ENCODE data around the gene VSIR.
A peak's percentile ranks its signal among the peaks of the same experiment; 100 is the strongest.

VSIR gene

DNA sequence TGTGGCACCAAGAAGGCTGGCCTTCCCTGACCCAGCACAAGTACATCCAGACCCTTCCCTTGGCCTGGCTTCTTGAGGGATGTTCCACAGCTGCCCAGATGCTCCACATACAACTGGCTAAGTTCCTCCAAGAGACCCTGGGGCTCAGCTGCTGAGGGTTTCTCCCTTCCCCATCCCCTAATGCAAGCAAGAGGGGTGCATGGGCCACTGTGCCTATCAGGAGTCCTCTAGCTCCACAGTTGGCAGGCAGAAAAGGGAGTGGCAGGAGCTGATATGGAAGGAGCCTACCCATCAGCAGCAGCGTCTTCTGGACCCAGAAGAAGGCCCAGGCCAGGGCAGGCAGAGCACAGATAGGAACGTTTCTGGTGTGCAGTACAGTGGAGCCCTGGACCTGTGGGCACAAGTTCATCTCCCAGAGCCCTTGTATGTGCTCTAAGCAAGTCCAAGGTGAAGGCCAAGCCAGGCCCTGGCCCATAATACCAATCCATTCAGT, 26.2 kb downstream of the VSIR start:
- DNase-seq (ENCODE audit: low read depth), result no peak

DNA sequence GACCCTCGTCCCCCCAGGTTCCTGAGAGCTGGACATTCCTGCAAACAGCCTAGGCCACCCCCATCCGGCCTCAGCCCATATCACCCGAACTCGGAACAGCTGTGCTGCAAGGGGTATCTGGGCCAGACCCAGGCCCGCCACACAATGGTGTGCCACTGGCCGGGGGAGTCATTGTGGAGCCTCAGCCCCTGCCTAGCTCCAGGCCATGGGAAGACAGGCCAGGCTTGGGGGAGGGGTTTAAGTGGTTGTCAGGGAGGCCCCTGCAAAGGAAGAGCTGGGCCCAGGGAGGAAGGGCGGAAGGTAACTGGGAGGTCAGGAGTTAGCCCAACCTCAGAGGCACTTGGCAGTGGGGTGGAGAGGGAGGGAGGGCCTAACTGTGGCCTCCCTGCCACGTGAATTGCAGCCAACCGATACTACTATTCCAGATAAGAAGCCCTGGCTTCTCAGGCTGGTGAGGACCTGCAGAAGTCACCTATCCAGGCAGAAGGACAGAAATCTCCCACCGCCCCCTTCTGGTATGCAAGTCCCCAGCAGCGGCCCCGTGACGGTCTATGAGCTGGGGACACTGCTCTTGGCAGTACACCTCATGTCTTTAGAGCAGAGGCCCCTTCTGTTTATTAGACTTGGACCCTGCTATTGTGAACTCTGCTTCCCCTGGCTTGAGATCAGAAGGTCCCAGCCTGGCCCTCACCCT, 26.8 kb downstream of the VSIR start:
- no peak for DNase-seq (ENCODE audit: low read depth)

DNA sequence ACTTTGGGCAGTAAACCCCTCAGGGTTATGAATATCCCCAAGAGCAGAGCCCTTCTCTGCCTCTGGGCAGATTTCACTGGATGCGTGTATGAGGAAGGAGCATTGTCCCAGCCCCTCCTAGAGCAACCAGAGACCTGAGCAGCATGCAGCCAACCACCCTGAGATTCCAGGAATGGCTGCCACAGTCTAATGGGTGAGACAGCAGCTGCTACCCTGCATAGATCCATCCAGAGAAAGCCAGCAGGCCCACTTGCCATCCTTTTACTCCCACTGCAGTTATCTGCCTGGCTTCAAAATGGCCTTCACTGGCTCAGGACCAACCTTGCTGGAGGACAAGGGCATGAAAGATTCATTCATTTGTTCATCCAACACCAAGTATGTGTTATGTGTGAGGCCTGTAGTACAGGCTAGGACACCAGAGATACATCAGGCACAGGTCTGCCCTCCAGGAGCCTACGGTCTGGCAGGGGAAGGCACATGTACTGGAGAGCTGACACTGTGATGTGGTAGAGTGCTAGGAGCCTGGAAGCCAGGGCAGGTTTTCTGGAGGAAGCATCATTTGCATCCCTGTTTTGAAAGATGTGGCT, 27.6 kb downstream of the VSIR start:
- no peak for DNase-seq (ENCODE audit: low read depth)

DNA sequence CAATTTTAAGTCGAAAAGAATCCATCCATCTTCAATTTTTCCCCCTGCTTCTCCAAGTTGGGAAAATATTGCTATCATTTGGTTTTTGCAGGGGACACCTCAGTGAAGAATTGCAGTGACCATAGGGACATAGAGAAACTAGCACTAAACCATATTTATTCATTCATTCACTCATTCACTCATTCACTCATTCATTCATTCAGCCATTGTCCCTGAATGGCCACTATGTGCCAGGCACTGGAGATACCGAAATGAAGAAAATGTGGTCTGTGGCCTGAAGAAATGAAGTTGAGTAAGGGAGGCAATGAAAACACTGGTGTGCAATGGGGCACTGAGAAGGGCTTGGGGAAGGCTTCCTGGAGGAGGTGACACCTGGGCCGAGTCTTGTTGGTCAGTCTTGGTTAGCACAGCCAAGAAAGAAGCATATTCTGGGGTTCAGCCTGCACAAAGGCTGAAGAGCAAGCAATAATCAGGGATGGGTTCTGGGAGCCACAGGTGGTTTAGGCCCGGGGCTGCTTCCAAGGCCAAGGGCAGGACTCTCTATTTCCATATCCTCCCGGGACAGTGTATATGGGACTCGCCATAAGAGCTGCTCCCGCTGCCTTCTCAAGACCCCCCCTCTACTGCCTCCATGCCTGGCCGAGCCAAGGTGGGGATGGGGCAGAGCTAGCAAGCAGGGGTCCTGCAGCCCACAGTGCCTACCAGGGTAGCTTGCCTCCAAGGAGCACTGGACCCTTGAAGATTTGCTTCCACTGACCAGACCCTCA, 28.2 kb downstream of the VSIR start:
- DNase-seq (ENCODE audit: low read depth), result no peak

DNA sequence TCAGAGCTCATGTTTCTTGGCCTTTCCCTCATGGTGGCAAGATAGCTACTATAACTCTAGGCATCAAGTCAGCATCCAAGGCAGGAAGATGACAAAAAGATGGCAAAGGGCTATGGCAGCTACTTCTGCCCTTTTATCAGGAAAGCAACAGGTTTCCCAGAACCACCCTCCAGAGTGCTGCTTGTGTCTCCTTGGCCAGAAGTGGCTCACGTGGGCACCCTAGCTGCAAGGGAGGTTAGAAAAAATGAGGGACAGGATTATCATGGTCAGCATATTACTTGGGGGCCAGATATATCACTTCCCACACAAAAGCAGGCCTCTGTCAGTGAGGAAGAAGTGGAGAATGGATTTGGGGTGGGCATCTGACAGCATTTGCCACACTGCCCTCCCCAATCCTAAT, 29.5 kb downstream of the VSIR start:
- no peak for DNase-seq (ENCODE audit: low read depth)

DNA sequence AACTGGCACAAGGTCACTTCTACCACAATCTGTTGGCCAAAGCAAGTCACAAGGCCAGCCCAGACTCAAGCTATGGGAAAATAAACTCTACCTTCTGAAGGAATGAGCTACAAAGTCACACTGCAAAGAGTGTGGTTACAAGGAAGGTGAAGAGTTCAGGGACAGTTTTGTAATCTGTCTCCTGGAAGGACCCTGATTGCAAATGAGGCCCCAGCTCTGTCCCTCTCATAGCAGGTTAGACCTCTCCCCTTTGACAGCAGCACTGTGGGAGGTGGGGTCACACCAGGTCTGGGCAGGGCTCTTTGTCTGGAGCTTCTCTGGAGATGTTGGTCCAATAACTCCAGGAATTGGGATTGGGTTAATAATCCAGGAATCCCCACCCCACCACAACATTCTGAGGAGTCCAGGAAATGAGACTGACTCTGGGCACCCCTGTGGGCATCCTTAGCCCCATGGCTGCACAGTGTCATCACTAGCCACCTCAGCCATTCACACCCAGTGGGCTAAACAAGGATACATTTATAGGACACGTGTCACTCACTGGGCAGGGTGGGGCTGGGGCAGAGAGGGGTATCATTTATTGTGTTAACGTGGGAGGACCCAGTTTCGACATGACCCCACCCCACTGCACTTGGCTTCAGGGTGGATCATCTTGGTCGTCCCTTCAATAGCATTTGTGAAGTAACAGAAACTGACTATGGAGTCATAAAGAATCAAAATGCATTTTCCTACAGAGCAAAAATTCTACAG, 30.1 kb downstream of the VSIR start:
- no peak for DNase-seq (ENCODE audit: low read depth)

DNA sequence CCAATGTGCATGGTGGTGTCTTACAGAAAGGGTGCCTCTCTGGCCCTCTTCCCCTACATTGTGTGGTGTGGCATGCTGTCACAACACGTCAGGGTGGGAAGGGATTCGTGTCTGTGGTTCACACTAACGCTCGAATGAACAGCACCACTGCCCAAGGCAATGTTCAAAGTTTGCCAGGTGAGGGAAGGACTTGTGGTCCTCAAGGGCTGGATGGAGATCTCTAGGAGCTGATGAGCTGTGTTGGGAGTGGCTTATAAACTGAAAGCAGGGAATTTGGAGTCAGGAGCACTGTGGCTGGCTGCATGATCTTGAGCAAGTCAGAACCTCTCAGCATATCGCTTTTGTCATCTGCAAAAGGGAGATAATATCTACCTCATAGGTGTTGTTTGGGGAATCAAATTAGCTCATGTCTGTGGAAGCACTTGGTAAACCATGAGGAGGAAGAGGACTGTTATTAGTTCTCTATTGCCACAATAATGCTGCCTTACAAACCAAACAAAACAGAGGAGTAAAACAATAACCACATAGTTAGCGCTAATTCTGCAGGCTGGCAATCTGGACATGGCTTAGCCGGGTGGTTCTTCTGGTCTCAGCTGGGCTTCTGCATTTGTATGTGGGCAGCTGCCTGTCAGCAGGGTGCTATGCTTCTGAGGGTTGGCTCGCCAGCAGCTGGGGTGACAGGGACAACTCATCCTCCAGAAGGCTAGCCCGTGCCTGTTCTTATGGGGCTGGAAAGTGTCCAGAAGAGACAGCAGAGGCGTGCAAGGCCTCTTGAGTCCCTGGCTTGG, 30.8 kb downstream of the VSIR start:
- DNase-seq (ENCODE audit: low read depth), result no peak

DNA sequence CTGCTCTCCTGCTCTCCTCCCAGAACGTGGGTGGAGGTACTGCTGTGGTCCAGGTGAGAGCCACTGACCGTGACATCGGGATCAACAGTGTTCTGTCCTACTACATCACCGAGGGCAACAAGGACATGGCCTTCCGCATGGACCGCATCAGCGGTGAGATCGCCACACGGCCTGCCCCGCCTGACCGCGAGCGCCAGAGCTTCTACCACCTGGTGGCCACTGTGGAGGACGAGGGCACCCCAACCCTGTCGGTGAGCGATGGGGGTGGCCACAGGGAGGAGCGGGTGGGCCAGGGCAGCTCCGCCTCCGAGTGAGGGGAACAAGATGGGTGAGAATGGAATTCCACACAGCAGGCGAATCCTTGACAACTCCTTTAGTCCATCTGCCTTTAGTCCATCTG, 31.6 kb downstream of the VSIR start:
- DNase-seq (ENCODE audit: low read depth), result no peak

DNA sequence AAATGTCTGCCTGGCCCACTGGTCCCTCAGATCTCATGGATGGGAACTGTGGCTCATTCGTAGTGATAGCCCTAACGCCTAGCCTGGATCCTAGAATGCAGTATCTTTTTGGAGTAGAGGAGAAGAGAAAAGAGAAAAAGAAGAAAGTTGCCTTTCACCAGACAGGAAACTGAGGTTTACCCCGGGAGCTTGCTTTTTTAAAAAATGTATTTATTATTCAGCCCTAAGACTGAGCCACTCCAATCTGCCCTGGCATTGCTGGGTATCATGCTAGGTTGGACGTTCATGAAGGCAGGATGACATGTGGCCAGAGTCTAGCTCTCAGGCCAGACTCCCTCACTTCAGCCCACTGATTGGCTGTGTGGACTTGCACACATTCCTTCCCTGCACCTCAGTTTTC, 32.3 kb downstream of the VSIR start:
- DNase-seq (ENCODE audit: low read depth), result no peak

DNA sequence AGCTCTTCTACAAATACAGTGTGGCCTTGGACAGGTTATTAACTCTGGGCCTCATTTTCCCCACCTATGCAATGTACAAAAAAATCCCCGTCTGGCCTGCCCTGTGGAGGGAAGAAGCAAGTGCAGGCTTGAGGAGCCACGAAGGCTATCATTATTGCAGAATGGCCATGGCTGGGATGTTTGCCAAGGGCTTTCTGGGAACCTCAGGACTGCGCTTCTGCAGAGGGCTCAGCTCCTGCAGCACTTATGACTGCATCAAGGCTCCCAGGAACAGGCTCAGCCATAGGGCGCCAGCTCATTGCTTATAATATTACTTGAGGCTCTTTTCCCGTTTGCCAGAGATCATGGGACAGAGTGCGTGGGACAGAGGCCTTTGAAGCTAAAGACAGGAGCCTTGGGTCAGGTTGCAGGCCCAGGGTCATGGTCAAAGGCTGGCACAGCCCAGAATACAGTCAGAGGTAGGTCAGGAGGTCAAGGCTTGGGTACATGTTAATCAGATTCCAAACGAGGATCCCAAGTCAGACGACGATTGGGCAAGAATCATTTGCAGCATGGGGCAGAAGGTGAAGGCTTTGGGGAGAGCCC, 33.2 kb downstream of the VSIR start:
- peak; percentile 52 for DNase-seq (ENCODE audit: low read depth)

DNA sequence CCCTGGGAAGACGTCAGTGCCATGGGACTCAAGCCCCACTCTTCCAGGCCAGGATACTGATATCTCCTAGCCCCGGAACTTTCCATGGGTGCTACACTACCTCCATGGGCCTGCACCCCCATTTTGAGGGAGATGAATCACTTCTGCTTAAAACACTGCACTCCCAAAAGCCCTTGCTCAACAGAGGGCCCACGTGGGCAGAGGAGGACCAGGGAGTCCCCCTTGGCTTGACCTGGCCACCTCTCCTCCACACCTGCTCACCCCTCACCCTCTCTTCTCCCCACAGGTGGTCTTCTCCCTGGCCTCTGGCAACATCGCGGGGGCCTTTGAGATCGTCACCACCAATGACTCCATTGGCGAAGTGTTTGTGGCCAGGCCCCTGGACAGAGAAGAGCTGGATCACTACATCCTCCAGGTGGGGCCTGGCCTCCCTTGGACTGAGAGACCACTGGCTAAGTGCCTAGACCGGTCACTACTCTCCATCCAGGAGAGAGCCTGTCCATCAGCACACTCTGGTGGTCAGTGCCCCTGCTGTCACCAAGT, 33.9 kb downstream of the VSIR start:
- DNase-seq (ENCODE audit: low read depth), result no peak

DNA sequence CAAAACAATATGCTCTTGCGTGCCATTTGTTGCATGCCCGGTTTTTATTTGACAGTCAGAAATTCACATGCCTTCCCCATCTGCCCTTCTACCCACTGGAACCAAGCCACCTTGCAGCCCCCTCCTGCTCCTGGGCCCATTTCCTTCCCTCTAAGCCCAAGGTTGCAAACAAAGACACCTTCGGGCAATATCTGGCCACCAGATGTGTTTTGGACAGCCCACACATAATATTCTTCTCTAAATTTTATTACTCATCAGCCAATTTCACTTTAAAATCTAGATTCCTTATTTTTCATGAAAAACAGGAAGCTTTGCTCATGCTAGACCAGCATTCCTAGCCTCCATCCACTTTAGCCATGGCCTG, 35.5 kb downstream of the VSIR start:
- peak; percentile 40 for DNase-seq (ENCODE audit: low read depth)

DNA sequence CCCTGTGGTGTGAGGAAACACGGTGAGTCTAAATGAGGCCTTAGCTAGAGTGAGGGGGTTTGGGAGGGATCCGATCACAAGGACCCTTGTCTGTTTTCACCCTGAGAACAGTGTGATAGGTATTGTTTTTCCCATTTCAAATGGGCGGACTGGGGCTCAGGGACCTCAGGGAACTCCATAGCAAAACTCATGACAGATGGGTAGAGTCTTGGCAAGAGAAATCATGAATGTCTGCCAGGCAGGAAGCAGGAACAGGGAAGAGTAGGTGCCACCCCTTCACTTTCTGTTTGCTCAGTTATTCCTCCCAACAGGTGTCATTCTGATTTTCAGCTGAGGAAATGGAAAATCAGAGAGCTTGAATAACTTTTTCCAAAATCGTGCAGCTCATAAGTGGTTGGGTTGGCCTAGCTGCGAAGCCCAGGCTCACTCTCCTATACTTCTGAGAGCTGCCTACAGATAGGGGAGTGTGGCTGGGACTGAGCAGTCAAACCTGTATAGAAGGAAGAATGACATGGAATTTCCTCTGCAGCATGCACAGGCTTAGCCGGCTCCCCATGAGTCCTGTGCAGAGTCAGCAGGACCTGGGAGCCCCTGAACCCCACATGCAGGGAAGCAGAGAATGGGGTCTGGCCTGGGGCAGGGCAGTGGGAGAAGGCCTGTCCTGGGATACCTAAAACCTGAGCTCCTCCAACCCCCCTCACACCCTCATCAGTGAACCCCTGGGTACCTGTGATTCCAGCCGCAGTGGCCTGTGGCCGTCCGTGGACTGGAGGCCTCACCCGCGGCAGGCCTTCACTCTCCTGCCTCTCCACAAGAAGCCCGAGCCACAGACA, 36.1 kb downstream of the VSIR start:
- DNase-seq (ENCODE audit: low read depth), result no peak

DNA sequence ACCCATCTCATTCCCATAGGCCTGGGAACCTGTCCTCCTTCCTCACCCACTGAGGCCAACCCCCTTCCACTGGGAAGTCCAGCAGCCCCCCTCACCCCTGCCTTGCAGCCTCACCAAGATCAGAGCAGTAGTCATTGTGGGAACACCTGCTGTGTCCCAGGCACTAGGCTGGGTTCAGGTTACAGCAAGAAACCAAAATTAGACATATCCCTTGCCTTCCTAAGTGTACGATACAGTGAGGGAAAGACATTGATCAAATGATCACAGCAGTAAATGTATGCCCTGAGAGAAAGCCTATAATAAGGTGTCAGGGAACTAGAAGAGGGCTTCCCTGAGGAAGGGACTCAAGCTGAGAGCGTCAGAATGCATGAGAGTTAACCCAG, 36.8 kb downstream of the VSIR start:
- DNase-seq (ENCODE audit: low read depth), result no peak

DNA sequence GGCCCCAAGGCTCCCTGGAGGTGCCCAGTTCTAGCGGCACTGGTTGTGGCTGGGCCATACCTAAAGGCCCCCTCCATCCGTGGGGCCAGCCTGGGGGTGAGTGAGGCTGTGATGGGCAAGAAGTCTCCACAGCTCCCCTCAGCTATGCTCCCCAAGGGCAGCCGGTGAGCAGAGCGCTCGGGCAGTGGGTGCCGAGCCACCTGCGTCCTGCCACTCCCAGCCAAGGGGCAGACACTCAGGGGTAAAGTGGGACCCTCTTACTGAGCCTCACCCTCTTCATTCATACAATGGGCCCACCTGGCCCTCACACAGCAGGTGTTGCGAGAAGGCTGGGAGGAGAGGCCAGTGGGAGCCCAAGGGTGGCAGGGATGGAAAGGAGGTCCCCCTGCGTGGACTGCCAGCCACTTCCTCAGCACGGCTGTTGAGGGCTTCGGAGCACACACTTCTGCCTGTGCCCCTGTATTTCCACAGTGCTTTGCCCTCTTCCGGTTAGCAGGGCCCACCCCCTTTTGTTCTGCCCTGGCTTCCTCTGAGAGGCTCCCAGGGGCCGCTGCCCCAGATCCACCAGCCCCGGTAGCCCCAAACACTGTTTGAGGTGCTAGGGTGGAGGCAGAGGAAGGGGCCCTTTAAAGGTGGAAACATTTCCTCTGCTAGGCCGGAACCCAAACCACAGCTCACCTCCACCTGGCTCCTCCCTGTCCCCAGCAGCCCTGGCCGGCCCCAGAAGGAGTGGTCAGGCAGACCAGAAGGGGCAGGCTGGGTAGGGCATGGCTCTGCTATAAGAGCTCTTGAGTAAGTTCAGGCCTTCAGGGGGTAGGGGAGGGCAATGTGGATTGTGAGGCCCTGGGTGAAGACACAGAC, 37.4 kb downstream of the VSIR start:
- DNase-seq (ENCODE audit: low read depth), result no peak

DNA sequence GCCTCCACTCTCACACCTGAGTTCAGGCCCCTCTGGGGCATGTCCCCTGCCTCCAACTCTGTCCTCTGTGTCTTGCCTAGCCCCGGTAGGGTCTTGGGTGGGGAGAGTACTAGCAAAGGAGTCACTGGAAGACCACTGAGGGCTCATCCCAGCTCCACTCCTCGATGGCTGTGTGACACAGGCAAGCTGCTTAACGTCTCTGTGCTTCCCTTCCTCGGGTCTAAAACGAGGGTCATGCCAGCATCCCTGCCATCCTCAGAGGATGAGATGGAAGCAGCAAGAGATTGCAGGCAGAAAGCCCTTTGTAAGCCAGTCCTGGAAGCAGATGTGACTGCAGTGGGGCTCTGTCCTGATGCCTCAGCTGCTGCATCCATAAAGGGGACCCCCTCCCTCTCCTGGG, 38.5 kb downstream of the VSIR start:
- DNase-seq (ENCODE audit: low read depth), result no peak

DNA sequence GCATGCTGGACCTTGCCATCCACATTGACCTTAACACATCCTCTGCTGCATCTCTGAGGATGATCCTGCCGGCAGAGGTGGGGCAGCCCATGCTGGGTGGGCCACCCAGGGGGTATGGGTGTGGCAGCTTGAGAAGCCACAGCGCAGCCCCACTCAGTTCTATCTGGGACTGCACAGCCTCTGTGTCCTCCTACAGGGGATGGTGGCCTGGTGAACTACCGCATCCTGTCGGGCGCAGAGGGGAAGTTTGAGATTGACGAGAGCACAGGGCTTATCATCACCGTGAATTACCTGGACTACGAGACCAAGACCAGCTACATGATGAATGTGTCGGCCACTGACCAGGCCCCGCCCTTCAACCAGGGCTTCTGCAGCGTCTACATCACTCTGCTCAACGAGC, 41.5 kb downstream of the VSIR start:
- DNase-seq (ENCODE audit: low read depth), result no peak

DNA sequence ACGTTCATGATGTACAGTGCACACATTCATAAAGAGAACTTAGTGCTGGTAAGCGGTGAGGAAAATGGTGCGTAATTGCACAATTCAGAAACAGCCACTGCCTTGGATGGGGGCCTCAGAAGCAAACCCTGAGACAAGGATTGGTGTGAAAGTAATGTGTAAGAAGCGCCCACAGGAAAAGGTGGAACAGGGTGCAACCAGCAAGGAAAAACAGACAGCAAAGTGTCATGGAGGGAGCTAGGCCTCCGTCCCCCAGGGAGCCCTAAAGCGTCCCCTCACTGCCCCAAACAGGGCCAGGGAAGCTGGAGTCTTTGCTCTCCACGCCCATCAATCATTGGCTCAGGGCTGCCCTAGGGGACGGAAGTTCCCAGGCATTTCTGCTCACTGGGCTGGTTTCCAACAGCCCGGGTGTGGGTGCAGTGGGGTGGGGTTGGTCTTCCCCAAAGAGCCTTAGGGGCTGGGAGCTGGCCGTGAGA, 44.1 kb downstream of the VSIR start:
- DNase-seq (ENCODE audit: low read depth), result no peak
